GM23338 (cell line): ENCODE results near the gene PRKCQ.

ENCODE experiments used
- CREB1 ChIP-seq: fragments of 250-450 bp; sonication (Bioruptor Pico); IDR thresholded peaks from 2 replicates; pipeline ENCODE4 v1.5.0; 2020; ENCODE audit warnings: low read depth, mild to moderate bottlenecking, moderate library complexity
- EZH2 ChIP-seq: fragments of 200-600 bp; sonication (generic); IDR thresholded peaks from one replicate; pipeline ENCODE4 v1.8.0; 2017; ENCODE audit warnings: antibody characterized with exemption, mild to moderate bottlenecking, low read depth; ENCODE audit not compliant: unreplicated experiment
- EZH2phosphoT487 ChIP-seq: fragments of 200-600 bp; sonication (generic); IDR thresholded peaks from one replicate; pipeline ENCODE4 v1.8.1; 2018; ENCODE audit warnings: antibody characterized with exemption; ENCODE audit not compliant: unreplicated experiment
- JUNB ChIP-seq: IDR thresholded peaks from one replicate; pipeline ENCODE4 v1.6.1; 2016; ENCODE audit warnings: antibody characterized with exemption; ENCODE audit not compliant: unreplicated experiment
- NANOG ChIP-seq: IDR thresholded peaks from 2 replicates; pipeline ENCODE4 v1.6.1; 2016; ENCODE audit warnings: antibody characterized with exemption, borderline replicate concordance
- POLR2AphosphoS5 ChIP-seq: IDR thresholded peaks from 2 replicates; pipeline ENCODE4 v1.6.1; 2016; ENCODE audit warnings: antibody characterized with exemption, low read depth
- STAT1 ChIP-seq: IDR thresholded peaks from one replicate; pipeline ENCODE4 v1.6.1; 2016; ENCODE audit warnings: antibody characterized with exemption; ENCODE audit not compliant: unreplicated experiment
- ZNF114 ChIP-seq: fragments of 250-450 bp; sonication (Bioruptor Pico); IDR thresholded peaks from 2 replicates; pipeline ENCODE4 v1.5.0; 2020; ENCODE audit warnings: mild to moderate bottlenecking, moderate library complexity
- ZNF331 ChIP-seq: fragments of 250-450 bp; sonication (Bioruptor Pico); IDR thresholded peaks from 2 replicates; pipeline ENCODE4 v1.5.0; 2020; ENCODE audit warnings: low read depth, mild to moderate bottlenecking, moderate library complexity
- TF ChIP-seq, protein P1 (sequence below), 2 experiments: fragments of 200-600 bp in 1 of 2; sonication (generic) in 1 of 2; conservative IDR thresholded peaks; 2 replicates each; pipeline versions ENCODE4 v1.5.1 to v1.6.1; 2016 to 2017; ENCODE audit warnings: antibody characterized with exemption in 2 of 2, low read depth in 2 of 2, mild to moderate bottlenecking in 2 of 2, moderate library complexity in 1 of 2
- TF ChIP-seq, protein P2 (sequence below): IDR thresholded peaks from one replicate; pipeline ENCODE4 v1.6.1; 2018; ENCODE audit warnings: antibody characterized with exemption; ENCODE audit not compliant: unreplicated experiment
- TF ChIP-seq, protein P3 (sequence below): IDR thresholded peaks from 2 replicates; pipeline ENCODE4 v1.6.1; 2016; ENCODE audit warnings: antibody characterized with exemption
- TF ChIP-seq, protein P4 (sequence below): fragments of 250-450 bp; sonication (Bioruptor Pico); IDR thresholded peaks from 2 replicates; pipeline ENCODE4 v1.5.0; 2020; ENCODE audit warnings: mild to moderate bottlenecking, moderate library complexity

DNA sequence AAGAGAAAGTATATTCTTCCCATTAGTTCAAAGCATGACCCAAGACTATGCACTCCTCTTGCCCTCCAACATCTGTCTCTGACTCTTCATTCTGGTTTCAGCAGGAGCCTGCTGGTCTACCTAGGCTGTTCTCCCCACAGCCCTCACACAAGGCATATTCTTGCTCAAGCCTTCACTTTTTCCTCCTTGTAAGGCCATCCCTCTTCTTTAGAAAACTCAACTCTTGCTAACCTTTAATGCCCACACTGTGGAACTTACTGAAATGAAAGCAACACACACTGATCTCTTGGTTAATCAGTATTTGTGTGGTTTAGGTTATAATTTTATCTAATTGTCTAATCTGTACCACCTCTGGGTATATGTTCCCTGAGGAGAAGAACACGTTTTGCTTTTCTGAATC, 75.8 kb downstream of the PRKCQ start:
- no peak for TF ChIP-seq POLR2AphosphoS5
- TF ChIP-seq NANOG, result no peak
- TF ChIP-seq, protein P1, sequence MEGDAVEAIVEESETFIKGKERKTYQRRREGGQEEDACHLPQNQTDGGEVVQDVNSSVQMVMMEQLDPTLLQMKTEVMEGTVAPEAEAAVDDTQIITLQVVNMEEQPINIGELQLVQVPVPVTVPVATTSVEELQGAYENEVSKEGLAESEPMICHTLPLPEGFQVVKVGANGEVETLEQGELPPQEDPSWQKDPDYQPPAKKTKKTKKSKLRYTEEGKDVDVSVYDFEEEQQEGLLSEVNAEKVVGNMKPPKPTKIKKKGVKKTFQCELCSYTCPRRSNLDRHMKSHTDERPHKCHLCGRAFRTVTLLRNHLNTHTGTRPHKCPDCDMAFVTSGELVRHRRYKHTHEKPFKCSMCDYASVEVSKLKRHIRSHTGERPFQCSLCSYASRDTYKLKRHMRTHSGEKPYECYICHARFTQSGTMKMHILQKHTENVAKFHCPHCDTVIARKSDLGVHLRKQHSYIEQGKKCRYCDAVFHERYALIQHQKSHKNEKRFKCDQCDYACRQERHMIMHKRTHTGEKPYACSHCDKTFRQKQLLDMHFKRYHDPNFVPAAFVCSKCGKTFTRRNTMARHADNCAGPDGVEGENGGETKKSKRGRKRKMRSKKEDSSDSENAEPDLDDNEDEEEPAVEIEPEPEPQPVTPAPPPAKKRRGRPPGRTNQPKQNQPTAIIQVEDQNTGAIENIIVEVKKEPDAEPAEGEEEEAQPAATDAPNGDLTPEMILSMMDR (conservative IDR thresholded peaks at IDR 0.05; ENCODE audit: low read depth in 2 of 2), result no peak
- no peak for TF ChIP-seq EZH2
- no peak for TF ChIP-seq CREB1 (CRISPR knock-in tag)
- TF ChIP-seq, protein P2, sequence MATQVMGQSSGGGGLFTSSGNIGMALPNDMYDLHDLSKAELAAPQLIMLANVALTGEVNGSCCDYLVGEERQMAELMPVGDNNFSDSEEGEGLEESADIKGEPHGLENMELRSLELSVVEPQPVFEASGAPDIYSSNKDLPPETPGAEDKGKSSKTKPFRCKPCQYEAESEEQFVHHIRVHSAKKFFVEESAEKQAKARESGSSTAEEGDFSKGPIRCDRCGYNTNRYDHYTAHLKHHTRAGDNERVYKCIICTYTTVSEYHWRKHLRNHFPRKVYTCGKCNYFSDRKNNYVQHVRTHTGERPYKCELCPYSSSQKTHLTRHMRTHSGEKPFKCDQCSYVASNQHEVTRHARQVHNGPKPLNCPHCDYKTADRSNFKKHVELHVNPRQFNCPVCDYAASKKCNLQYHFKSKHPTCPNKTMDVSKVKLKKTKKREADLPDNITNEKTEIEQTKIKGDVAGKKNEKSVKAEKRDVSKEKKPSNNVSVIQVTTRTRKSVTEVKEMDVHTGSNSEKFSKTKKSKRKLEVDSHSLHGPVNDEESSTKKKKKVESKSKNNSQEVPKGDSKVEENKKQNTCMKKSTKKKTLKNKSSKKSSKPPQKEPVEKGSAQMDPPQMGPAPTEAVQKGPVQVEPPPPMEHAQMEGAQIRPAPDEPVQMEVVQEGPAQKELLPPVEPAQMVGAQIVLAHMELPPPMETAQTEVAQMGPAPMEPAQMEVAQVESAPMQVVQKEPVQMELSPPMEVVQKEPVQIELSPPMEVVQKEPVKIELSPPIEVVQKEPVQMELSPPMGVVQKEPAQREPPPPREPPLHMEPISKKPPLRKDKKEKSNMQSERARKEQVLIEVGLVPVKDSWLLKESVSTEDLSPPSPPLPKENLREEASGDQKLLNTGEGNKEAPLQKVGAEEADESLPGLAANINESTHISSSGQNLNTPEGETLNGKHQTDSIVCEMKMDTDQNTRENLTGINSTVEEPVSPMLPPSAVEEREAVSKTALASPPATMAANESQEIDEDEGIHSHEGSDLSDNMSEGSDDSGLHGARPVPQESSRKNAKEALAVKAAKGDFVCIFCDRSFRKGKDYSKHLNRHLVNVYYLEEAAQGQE, result no peak
- no peak for TF ChIP-seq ZNF331 (CRISPR knock-in tag)
- TF ChIP-seq STAT1, result no peak
- no peak for TF ChIP-seq JUNB
- TF ChIP-seq EZH2phosphoT487, result no peak
- no peak for TF ChIP-seq ZNF114 (CRISPR knock-in tag)
- TF ChIP-seq, protein P3, sequence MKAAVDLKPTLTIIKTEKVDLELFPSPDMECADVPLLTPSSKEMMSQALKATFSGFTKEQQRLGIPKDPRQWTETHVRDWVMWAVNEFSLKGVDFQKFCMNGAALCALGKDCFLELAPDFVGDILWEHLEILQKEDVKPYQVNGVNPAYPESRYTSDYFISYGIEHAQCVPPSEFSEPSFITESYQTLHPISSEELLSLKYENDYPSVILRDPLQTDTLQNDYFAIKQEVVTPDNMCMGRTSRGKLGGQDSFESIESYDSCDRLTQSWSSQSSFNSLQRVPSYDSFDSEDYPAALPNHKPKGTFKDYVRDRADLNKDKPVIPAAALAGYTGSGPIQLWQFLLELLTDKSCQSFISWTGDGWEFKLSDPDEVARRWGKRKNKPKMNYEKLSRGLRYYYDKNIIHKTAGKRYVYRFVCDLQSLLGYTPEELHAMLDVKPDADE, result no peak
- TF ChIP-seq, protein P4, sequence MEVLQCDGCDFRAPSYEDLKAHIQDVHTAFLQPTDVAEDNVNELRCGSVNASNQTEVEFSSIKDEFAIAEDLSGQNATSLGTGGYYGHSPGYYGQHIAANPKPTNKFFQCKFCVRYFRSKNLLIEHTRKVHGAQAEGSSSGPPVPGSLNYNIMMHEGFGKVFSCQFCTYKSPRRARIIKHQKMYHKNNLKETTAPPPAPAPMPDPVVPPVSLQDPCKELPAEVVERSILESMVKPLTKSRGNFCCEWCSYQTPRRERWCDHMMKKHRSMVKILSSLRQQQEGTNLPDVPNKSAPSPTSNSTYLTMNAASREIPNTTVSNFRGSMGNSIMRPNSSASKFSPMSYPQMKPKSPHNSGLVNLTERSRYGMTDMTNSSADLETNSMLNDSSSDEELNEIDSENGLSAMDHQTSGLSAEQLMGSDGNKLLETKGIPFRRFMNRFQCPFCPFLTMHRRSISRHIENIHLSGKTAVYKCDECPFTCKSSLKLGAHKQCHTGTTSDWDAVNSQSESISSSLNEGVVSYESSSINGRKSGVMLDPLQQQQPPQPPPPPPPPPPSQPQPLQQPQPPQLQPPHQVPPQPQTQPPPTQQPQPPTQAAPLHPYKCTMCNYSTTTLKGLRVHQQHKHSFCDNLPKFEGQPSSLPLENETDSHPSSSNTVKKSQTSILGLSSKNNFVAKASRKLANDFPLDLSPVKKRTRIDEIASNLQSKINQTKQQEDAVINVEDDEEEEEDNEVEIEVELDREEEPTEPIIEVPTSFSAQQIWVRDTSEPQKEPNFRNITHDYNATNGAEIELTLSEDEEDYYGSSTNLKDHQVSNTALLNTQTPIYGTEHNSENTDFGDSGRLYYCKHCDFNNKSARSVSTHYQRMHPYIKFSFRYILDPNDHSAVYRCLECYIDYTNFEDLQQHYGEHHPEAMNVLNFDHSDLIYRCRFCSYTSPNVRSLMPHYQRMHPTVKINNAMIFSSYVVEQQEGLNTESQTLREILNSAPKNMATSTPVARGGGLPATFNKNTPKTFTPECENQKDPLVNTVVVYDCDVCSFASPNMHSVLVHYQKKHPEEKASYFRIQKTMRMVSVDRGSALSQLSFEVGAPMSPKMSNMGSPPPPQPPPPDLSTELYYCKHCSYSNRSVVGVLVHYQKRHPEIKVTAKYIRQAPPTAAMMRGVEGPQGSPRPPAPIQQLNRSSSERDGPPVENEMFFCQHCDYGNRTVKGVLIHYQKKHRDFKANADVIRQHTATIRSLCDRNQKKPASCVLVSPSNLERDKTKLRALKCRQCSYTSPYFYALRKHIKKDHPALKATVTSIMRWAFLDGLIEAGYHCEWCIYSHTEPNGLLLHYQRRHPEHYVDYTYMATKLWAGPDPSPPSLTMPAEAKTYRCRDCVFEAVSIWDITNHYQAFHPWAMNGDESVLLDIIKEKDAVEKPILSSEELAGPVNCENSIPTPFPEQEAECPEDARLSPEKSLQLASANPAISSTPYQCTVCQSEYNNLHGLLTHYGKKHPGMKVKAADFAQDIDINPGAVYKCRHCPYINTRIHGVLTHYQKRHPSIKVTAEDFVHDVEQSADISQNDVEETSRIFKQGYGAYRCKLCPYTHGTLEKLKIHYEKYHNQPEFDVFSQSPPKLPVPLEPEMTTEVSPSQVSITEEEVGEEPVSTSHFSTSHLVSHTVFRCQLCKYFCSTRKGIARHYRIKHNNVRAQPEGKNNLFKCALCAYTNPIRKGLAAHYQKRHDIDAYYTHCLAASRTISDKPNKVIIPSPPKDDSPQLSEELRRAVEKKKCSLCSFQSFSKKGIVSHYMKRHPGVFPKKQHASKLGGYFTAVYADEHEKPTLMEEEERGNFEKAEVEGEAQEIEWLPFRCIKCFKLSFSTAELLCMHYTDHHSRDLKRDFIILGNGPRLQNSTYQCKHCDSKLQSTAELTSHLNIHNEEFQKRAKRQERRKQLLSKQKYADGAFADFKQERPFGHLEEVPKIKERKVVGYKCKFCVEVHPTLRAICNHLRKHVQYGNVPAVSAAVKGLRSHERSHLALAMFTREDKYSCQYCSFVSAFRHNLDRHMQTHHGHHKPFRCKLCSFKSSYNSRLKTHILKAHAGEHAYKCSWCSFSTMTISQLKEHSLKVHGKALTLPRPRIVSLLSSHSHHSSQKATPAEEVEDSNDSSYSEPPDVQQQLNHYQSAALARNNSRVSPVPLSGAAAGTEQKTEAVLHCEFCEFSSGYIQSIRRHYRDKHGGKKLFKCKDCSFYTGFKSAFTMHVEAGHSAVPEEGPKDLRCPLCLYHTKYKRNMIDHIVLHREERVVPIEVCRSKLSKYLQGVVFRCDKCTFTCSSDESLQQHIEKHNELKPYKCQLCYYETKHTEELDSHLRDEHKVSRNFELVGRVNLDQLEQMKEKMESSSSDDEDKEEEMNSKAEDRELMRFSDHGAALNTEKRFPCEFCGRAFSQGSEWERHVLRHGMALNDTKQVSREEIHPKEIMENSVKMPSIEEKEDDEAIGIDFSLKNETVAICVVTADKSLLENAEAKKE (CRISPR knock-in tag), result no peak
